GM10248 (cell line): ENCODE measurements around the gene LRRC8D.

Experiments
- CTCF ChIA-PET: fragments of 300-600 bp; sonication (Branson Sonifier 250); formaldehyde crosslinking; extraction: SDS; loops from one replicate; lab custom pipeline; 2021; ENCODE audit warnings: antibody characterized with exemption; lab: Yijun Ruan, JAX
- POLR2A ChIA-PET: fragments of 350-650 bp; sonication (Branson Sonifier 250); formaldehyde crosslinking; extraction: SDS; loops from one replicate; lab custom pipeline; 2020; ENCODE audit warnings: antibody characterized with exemption; lab: Yijun Ruan, JAX
- DNase-seq: peaks from one replicate; pipeline ENCODE4 v3.0.0; 2012; ENCODE audit errors: extremely low spot score
- TF ChIP-seq, protein P1 (sequence below): IDR thresholded peaks from 2 replicates; pipeline ENCODE4 v1.5.1; 2012; ENCODE audit warnings: mild to moderate bottlenecking, low read depth; ENCODE audit errors: extremely low read depth, missing control alignments, control extremely low read depth

The LRRC8D gene

DNA sequence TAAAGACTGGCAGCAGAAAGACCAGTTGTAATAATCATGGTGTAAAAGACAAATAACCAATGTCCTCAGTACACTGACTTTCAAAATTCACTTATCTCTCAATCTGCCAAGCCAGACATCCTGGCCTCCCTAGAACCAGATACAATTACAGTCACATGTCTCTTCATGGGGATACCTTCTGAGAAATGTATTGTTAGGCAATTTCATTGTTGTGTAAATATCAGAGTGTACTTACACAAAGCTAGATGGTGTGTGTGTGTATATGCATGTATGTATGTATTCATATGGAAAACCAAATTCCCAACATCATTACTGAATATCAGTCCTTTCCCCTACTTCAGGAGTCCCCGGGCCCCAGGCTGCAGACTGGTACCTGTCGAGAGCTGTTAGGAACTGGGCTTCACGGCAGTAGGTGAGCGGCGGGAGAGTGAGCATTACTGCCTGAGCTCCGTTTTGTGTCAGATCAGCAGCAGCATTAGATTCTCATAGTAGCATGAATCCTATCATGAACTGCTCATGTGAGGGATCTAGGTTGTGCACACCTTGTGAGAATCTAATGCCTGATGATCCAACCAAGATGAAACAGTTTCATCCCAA lies 108.7 kb downstream of the LRRC8D start:
- TF ChIP-seq, protein P1, sequence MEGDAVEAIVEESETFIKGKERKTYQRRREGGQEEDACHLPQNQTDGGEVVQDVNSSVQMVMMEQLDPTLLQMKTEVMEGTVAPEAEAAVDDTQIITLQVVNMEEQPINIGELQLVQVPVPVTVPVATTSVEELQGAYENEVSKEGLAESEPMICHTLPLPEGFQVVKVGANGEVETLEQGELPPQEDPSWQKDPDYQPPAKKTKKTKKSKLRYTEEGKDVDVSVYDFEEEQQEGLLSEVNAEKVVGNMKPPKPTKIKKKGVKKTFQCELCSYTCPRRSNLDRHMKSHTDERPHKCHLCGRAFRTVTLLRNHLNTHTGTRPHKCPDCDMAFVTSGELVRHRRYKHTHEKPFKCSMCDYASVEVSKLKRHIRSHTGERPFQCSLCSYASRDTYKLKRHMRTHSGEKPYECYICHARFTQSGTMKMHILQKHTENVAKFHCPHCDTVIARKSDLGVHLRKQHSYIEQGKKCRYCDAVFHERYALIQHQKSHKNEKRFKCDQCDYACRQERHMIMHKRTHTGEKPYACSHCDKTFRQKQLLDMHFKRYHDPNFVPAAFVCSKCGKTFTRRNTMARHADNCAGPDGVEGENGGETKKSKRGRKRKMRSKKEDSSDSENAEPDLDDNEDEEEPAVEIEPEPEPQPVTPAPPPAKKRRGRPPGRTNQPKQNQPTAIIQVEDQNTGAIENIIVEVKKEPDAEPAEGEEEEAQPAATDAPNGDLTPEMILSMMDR, result no peak
- CTCF ChIA-PET, result interaction anchor here (1.6 kb wide), 1 partner anchor 10 kb away, joined by 5 read pairs; no protein-coding TSS in a partner anchor
- POLR2A ChIA-PET, result no interaction called here
- no peak for DNase-seq

DNA sequence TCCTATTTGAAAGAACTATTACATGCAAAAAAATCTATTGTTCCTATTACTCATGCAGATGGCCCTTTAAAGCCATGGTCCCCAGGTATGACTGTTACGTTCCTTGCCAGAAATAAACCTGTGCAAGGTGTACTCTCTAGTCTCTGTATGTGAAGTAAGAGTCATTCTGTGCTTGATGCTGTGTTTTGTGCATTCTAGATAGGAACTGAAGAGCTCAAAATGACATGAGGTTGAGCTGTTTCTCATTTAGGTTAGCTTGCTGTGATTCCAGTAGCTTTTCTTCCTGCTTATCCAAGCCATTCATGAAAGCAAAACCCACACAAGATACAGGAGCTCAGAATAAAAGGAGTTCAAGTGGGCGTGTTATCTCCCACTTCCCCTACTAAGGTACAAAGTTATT lies 109.7 kb downstream of the LRRC8D start:
- TF ChIP-seq, protein P1, result no peak
- no peak for DNase-seq
- POLR2A ChIA-PET, result no interaction called here
- CTCF ChIA-PET, result interaction anchor here (0.9 to 1.5 kb wide), 2 partner anchors 10 to 13 kb away, joined by 3 to 4 read pairs; no protein-coding TSS in a partner anchor

DNA sequence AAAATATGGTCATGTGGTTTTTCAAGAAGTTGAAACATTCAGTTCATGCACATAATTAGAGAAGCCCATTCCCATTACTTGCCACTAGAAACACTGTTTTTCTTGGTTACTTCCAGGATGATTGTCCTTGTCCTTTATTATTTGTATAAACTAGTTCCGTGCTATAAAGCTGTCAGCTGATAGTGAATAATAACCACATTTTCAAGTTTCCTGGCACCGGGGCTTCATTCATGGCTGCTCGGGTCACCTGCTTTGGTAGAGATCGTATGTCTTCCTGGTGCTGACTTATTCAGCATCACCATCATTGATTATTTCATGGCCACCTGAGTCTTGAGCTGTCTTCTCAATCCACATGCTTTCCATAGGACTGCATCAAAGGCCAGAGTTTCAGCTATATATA lies 111.1 kb downstream of the LRRC8D start:
- CTCF ChIA-PET, result interaction anchor here (0.9 to 1.8 kb wide), 5 partner anchors 10 to 88 kb away, joined by 3 to 4 read pairs (median 4); no protein-coding TSS in a partner anchor
- POLR2A ChIA-PET, result no interaction called here
- TF ChIP-seq, protein P1, result no peak
- DNase-seq, result no peak

DNA sequence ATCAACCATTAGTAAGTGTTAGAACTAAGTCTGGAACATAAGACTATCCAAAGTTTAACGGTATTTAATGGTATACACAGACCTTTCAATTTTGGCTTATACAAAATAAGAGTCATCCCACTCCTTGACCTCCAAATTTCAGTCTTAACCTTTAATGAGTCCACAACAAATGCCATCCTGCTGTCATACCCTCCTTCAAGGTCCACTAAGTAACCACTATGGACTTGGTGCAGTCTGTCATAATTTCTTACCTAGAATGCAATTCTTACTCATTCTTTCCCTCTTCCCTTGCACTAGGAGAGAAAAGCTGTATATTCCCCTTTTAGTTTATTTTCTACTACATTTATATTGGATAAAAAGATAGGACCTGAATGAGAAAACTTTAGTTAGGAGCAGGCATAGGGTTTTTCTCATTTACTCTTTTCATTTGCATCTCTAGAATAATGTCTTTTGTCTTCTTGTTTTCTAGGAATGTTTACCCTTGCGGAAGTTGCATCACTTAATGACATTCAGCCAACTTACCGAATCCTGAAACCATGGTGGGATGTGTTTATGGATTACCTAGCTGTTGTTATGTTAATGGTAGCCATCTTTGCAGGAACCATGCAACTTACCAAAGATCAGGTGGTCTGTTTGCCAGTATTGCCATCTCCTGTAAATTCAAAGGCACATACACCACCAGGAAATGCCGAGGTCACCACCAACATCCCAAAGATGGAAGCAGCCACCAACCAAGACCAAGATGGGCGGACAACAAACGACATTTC lies 111.9 kb downstream of the LRRC8D start:
- ChIA-PET POLR2A (no interaction called here), CTCF (interaction anchor here (0.9 to 1.8 kb wide), 5 partner anchors 9 to 89 kb away, joined by 3 to 4 read pairs (median 4); no protein-coding TSS in a partner anchor)
- DNase-seq, result no peak
- TF ChIP-seq, protein P1, result no peak

DNA sequence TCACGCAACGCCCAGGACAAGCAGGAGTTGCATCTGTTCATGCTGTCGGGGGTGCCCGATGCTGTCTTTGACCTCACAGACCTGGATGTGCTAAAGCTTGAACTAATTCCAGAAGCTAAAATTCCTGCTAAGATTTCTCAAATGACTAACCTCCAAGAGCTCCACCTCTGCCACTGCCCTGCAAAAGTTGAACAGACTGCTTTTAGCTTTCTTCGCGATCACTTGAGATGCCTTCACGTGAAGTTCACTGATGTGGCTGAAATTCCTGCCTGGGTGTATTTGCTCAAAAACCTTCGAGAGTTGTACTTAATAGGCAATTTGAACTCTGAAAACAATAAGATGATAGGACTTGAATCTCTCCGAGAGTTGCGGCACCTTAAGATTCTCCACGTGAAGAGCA lies 113.6 kb downstream of the LRRC8D start:
- ChIA-PET CTCF (interaction anchor here (0.9 to 1.8 kb wide), 4 partner anchors 14 to 129 kb away, joined by 3 to 6 read pairs (median 3); no protein-coding TSS in a partner anchor), POLR2A (no interaction called here)
- DNase-seq, result no peak
- TF ChIP-seq, protein P1, result no peak

DNA sequence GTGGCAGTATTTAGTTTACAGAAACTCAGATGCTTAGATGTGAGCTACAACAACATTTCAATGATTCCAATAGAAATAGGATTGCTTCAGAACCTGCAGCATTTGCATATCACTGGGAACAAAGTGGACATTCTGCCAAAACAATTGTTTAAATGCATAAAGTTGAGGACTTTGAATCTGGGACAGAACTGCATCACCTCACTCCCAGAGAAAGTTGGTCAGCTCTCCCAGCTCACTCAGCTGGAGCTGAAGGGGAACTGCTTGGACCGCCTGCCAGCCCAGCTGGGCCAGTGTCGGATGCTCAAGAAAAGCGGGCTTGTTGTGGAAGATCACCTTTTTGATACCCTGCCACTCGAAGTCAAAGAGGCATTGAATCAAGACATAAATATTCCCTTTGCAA lies 114.4 kb downstream of the LRRC8D start:
- no peak for DNase-seq
- POLR2A ChIA-PET, result no interaction called here
- TF ChIP-seq, protein P1, result no peak
- CTCF ChIA-PET, result interaction anchor here (0.9 to 1.8 kb wide), 3 partner anchors 14 to 21 kb away, joined by 3 to 6 read pairs (median 3); no protein-coding TSS in a partner anchor
